HG02884 (cell line): Measurements from ENCODE around the gene MORN1.

Experiments used
- ATAC-seq: cut with Tn5 transposase; IDR thresholded peaks from one replicate; pipeline ENCODE4 v1.9.1; 2021; ENCODE audit warnings: mild to moderate bottlenecking, moderate library complexity; ENCODE audit not compliant: unreplicated experiment

The MORN1 gene

GRCh38 chr1:2422523-2422922 lies 31.2 kb upstream of the MORN1 start:
- no peak for ATAC-seq

- no peak for ATAC-seq
Observed at GRCh38 chr1:2419416-2419815, 28.1 kb upstream of the MORN1 start.

GRCh38 chr1:2418791-2419320 lies 27.5 kb upstream of the MORN1 start:
- ATAC-seq, result no peak

GRCh38 chr1:2417833-2418225 lies 26.5 kb upstream of the MORN1 start:
- no peak for ATAC-seq

GRCh38 chr1:2417083-2417832 lies 25.9 kb upstream of the MORN1 start:
- no peak for ATAC-seq

- ATAC-seq, result no peak
Observed at GRCh38 chr1:2416403-2416802, 25.0 kb upstream of the MORN1 start.

- ATAC-seq, result no peak
Observed at GRCh38 chr1:2415801-2416208, 24.5 kb upstream of the MORN1 start.

GRCh38 chr1:2415337-2415736 lies 24.0 kb upstream of the MORN1 start:
- ATAC-seq, result no peak

GRCh38 chr1:2414297-2414958 lies 23.1 kb upstream of the MORN1 start:
- ATAC-seq, result no peak

- no peak for ATAC-seq
Observed at GRCh38 chr1:2413495-2414296, 22.3 kb upstream of the MORN1 start.

- peak; percentile 21 for ATAC-seq
Observed at GRCh38 chr1:2412773-2413494, 21.6 kb upstream of the MORN1 start.

GRCh38 chr1:2412395-2412772 lies 21.0 kb upstream of the MORN1 start, which contains the start of gene PEX10:
PEX10 (minus strand) TSS chr1:2412564; CDS start chr1:2412502, 62 bp downstream.
- ATAC-seq, result peak; percentile 74

- peak; percentile 32 for ATAC-seq
Observed at GRCh38 chr1:2411801-2412394, 20.5 kb upstream of the MORN1 start.

- no peak for ATAC-seq
Observed at GRCh38 chr1:2409745-2410144, 18.4 kb upstream of the MORN1 start.

GRCh38 chr1:2408859-2409276 lies 17.5 kb upstream of the MORN1 start:
- ATAC-seq, result no peak

GRCh38 chr1:2408456-2408855 lies 17.1 kb upstream of the MORN1 start:
- ATAC-seq, result no peak

GRCh38 chr1:2407991-2408275 lies 16.6 kb upstream of the MORN1 start:
- ATAC-seq, result no peak

- no peak for ATAC-seq
Observed at GRCh38 chr1:2407166-2407990, 16.0 kb upstream of the MORN1 start.

GRCh38 chr1:2406451-2407041 lies 15.2 kb upstream of the MORN1 start:
- no peak for ATAC-seq
